Measurements from ENCODE around the gene PI16.

DNA sequence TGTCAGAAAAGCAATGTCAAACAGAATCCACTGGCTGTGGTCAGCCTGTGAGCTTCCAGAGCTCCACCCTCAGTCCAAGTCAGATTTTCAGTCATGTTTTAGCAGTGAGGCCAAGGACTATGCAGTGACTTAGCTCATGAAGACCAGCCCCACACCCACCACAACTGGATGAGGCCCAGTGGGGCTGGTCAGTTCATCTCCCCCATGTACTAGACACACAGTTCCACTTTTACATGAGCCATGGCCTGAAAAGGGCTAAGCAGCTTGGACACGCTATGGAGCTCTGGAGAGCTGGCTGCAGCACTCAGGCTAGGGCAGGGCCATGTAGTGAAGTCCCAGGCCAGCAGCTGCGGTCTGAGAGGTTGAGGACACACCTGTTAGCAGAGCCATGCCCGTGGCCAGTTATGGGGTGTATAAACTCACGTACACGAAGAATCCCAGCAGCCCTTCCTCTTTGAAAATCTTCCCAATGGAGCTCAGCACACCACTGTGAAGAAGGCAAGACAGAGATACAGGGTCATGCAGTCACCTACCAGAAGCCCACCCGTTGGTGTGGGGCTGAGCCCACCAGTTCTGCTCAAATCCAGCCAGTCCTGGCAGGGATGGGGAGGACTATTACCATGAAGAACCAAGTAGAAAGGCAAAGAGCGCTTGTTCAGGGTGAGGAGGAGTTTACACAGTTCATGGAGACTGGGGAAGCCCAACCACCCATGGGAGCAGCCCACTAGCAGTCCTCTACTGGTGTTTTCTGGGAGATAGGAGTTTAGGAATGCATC, 20.9 kb downstream of the PI16 start:
- TF ChIP-seq, protein P1, sequence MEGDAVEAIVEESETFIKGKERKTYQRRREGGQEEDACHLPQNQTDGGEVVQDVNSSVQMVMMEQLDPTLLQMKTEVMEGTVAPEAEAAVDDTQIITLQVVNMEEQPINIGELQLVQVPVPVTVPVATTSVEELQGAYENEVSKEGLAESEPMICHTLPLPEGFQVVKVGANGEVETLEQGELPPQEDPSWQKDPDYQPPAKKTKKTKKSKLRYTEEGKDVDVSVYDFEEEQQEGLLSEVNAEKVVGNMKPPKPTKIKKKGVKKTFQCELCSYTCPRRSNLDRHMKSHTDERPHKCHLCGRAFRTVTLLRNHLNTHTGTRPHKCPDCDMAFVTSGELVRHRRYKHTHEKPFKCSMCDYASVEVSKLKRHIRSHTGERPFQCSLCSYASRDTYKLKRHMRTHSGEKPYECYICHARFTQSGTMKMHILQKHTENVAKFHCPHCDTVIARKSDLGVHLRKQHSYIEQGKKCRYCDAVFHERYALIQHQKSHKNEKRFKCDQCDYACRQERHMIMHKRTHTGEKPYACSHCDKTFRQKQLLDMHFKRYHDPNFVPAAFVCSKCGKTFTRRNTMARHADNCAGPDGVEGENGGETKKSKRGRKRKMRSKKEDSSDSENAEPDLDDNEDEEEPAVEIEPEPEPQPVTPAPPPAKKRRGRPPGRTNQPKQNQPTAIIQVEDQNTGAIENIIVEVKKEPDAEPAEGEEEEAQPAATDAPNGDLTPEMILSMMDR (IDR thresholded peaks at IDR 0.05): no peak
- TF ChIP-seq EZH2 (IDR thresholded peaks at IDR 0.05; ENCODE audit: borderline replicate concordance, insufficient read depth, low read depth, low read length, poor library complexity, severe bottlenecking): no peak

Data from B cell (primary cell).